Fibroblast of pulmonary artery (primary cell): Measurements from ENCODE around the gene ALKBH7.

Experiments
- DNase-seq: peaks from one replicate; pipeline ENCODE4 v3.0.0-alpha.2; 2010; ENCODE audit warnings: low read depth
- H3K4me3 ChIP-seq: replicated peaks from 2 replicates; pipeline ENCODE4 v1.5.1; 2011; ENCODE audit warnings: low read depth, mild to moderate bottlenecking, control low read depth, low read length, moderate library complexity
- CTCF ChIP-seq: IDR thresholded peaks from 2 replicates; pipeline ENCODE4 v1.5.1; 2011; ENCODE audit warnings: mild to moderate bottlenecking, control low read depth, low read length, inconsistent platforms; ENCODE audit errors: missing control alignments

ALKBH7 gene

DNA sequence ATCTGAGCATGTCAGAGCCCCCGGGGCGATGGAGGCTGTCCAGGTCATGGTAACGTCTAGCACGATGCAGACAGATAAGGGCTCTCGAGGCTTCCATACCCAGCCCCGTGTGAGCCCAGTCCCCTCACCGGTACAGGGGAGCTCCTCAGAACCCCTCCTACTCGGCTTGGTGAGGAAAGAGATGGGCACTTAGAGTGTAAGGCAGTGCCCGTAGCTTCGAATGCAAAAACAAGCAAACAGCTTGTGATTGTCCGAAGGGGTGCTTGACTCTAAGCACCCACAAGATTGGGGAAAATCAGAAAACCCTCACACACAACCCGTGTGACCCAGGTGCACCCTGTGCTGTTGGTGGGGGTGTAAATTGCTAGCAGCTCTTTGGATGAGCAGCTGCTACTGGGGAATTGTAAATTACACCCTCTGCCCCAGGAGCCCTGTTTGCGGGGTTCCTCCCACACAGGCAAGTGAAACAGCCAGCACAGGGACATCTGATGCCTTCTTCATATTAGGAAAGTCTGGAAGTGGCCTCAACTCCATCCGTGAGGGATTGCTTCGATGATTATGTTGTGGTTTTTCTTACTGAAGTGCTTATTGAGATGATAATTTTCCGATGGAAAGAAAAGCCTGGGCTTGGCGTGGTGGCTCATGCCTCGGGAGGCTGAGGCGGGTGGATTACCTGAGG is 4.1 kb downstream of the ALKBH7 start:
- H3K4me3 ChIP-seq = no peak overlapping the region
- DNase-seq = no peak
- no peak for TF ChIP-seq CTCF

- no peak for TF ChIP-seq CTCF
- H3K4me3 ChIP-seq = no peak overlapping the region
- DNase-seq = peak; percentile 21
These were observed 5.4 kb downstream of the ALKBH7 start for GRCh38 chr19:6378041-6378440.

DNA sequence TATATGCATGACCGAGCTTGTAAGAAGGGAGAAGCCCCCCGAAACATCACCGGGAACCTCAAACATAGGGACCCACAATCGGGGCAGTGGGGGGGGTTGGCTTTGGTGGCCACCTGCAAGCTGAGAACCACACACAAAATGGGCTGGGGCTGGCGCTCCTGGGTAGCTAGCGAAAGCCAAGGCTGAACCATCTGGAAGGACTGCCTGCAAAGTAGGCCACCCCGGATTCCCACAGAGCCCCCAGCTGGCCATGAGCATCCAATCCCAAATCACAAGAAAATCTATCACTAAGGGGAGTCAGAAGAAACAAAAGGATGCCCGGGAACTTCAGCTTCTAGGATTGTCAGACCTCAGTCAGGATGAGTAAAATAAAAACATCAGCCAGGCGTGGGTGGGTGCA is 5.9 kb downstream of the ALKBH7 start:
- TF ChIP-seq CTCF = no peak
- H3K4me3 ChIP-seq = no peak overlapping the region
- DNase-seq = no peak

DNA sequence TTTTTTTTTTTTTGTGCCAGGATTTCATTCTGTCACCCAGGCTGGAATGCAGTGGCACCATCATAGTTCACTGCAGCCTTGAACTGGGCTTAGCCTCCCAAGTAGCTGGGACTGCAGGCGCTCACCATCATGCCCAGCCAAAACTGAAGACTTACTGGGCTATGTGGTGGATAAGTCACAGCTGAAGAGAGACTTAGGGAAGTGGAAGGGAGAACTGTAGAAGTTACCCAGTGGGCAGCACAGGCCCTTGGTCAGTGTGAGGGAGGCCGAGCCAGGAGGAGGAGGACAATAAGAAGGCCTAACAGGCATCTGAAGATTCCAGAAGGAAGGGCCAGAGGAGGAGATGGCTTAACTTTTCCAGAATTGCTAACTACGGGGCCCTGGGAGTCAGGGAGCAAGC is 7.2 kb downstream of the ALKBH7 start:
- no peak overlapping the region for H3K4me3 ChIP-seq
- no peak for DNase-seq
- no peak for TF ChIP-seq CTCF

- DNase-seq = no peak
- TF ChIP-seq CTCF = no peak
- no peak overlapping the region for H3K4me3 ChIP-seq
These were observed 8.6 kb downstream of the ALKBH7 start for GRCh38 chr19:6381030-6381750.

- no peak for DNase-seq
- TF ChIP-seq CTCF = no peak
- no peak overlapping the region for H3K4me3 ChIP-seq
These were observed 10.6 kb downstream of the ALKBH7 start for GRCh38 chr19:6383188-6383587.

- H3K4me3 ChIP-seq = no peak overlapping the region
- no peak for TF ChIP-seq CTCF
- no peak for DNase-seq
These were observed 11.8 kb downstream of the ALKBH7 start for GRCh38 chr19:6384381-6384780.
